Fibroblast of skin of left quadriceps (primary cell): Measurements from ENCODE around the gene ACSF3.
A peak's percentile ranks its signal among the peaks of the same experiment; 100 is the strongest.
"Not testable (repeated sequence)": the region's sequence is repeated elsewhere in the genome, so short reads cannot be mapped to it uniquely, and the experiment has no call there.

Source experiments
- DNase-seq, 2 experiments: peaks; one replicate each; pipeline ENCODE4 v3.0.0-alpha.2; 2013; ENCODE audit warnings: low read depth in 2 of 2

The ACSF3 gene

GRCh38 chr16:89055894-89056555, 37.6 kb upstream of the ACSF3 start:
- DNase-seq, result no peak

- DNase-seq, result no peak
Measured at GRCh38 chr16:89056592-89056991, 37.1 kb upstream of the ACSF3 start.

GRCh38 chr16:89057738-89058137, 35.9 kb upstream of the ACSF3 start:
- DNase-seq, result no peak

GRCh38 chr16:89058812-89059211, 34.8 kb upstream of the ACSF3 start:
- no peak for DNase-seq

GRCh38 chr16:89060207-89060794, 33.4 kb upstream of the ACSF3 start:
- DNase-seq, result no peak

- no peak for DNase-seq
Measured at GRCh38 chr16:89061086-89061485, 32.6 kb upstream of the ACSF3 start.

- no peak for DNase-seq
Measured at GRCh38 chr16:89061590-89062380, 31.9 kb upstream of the ACSF3 start.

GRCh38 chr16:89062389-89063345, 31.0 kb upstream of the ACSF3 start:
- DNase-seq, result no peak

- DNase-seq, result no peak
Measured at GRCh38 chr16:89063768-89064320, 29.8 kb upstream of the ACSF3 start.

- DNase-seq, result no peak
Measured at GRCh38 chr16:89064606-89065457, 28.8 kb upstream of the ACSF3 start.

GRCh38 chr16:89065458-89065822, 28.2 kb upstream of the ACSF3 start:
- no peak for DNase-seq

- DNase-seq, result no peak
Measured at GRCh38 chr16:89066721-89067120, 26.9 kb upstream of the ACSF3 start.

- no peak for DNase-seq
Measured at GRCh38 chr16:89067677-89068443, 25.8 kb upstream of the ACSF3 start.

GRCh38 chr16:89068814-89069616, 24.6 kb upstream of the ACSF3 start:
- DNase-seq, result not testable (repeated sequence)

- no peak for DNase-seq
Measured at GRCh38 chr16:89069920-89070319, 23.7 kb upstream of the ACSF3 start.

GRCh38 chr16:89070590-89070989, 23.1 kb upstream of the ACSF3 start:
- DNase-seq, result no peak

- peak; percentile 7 to 13 for DNase-seq
Measured at GRCh38 chr16:89071686-89072547, 21.7 kb upstream of the ACSF3 start.

GRCh38 chr16:89072548-89073130, 21.0 kb upstream of the ACSF3 start:
- no peak for DNase-seq
